Dorsolateral prefrontal cortex (tissue), 118 donors: Measurements from ENCODE around the gene ADPRHL1. TPM values are rescaled to one million over a fixed set of nuclear protein-coding genes. Genes with fewer than 3 reads are reported as not detected.

Source experiments
- total RNA-seq, 120 experiments: library from RNA; stranded (reverse); gene quantifications; one replicate each; pipeline versions ENCODE4 v1.2.3 to v1.2.4, GENCODE V29; 2022

The ADPRHL1 gene
- total RNA-seq, 120 experiments from 2014 or later: 5.4 to 26.4 (median 17.8) TPM

Other genes with a start within 250 kb of the ADPRHL1 start
- gene PCID2, start 244.8 kb downstream of the ADPRHL1 start, total RNA-seq: 100 to 1,000 TPM in 1 of 120 experiments, 10 to 100 TPM in 119; 32.8 to 106 (median 48.0) TPM
- gene CUL4A, start 243.9 kb downstream of the ADPRHL1 start, total RNA-seq: 10 to 100 TPM; 32.7 to 59.3 (median 45.6) TPM
- gene LAMP1, start 156.2 kb downstream of the ADPRHL1 start, total RNA-seq: 100 to 1,000 TPM in 115 of 120 experiments, 10 to 100 TPM in 5; 87.9 to 281 (median 130) TPM
- 1 to 10 TPM in 112 of 120 experiments, under 1 TPM in 8; 0.53 to 5.9 (median 2.2) TPM for gene GRTP1, start 89.4 kb downstream of the ADPRHL1 start, total RNA-seq
- 10 to 100 TPM; 27.6 to 95.6 (median 60.2) TPM for gene DCUN1D2, start 37.2 kb upstream of the ADPRHL1 start, total RNA-seq
- 10 to 100 TPM; 21.2 to 60.2 (median 33.4) TPM for gene TFDP1, start 131.3 kb upstream of the ADPRHL1 start, total RNA-seq
- gene ATP4B, start 204.7 kb upstream of the ADPRHL1 start, total RNA-seq: not detected
- gene GRK1, start 213.7 kb upstream of the ADPRHL1 start, total RNA-seq: 1 to 10 TPM in 10 of 120 experiments, under 1 TPM in 87, not detected in 23; 0.12 to 2.2 (median 0.44) TPM